ENCODE data around the gene WDR64.

DNA sequence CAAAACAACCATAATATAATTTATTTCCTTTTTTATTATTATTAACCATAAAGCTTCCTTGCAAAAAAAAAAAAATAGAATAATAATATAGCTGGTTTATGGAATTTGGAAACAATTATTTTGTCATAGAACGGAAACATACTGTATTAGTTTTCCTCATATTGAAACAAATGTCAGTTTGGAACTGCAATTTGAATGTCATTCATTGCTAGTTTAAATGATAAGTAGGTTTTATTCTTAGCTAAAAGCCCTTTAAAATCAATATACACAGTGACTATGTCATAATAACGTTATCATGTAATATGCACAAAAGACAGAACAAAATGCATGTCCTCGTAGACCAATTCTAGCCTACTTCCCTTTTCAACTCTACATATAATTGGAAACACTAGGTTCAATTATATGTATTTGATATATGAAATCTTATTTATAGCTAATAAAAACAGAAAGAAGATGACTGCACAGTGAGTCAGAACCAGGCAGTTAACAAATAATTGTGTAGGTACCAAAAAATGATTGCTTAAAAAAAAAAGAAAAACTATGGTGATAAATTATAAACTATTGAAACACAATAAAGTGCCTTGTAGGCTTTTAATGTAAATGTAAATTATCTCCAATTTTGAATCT is 110.7 kb downstream of the WDR64 start:
- TF ChIP-seq, protein P1, sequence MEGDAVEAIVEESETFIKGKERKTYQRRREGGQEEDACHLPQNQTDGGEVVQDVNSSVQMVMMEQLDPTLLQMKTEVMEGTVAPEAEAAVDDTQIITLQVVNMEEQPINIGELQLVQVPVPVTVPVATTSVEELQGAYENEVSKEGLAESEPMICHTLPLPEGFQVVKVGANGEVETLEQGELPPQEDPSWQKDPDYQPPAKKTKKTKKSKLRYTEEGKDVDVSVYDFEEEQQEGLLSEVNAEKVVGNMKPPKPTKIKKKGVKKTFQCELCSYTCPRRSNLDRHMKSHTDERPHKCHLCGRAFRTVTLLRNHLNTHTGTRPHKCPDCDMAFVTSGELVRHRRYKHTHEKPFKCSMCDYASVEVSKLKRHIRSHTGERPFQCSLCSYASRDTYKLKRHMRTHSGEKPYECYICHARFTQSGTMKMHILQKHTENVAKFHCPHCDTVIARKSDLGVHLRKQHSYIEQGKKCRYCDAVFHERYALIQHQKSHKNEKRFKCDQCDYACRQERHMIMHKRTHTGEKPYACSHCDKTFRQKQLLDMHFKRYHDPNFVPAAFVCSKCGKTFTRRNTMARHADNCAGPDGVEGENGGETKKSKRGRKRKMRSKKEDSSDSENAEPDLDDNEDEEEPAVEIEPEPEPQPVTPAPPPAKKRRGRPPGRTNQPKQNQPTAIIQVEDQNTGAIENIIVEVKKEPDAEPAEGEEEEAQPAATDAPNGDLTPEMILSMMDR (conservative IDR thresholded peaks at IDR 0.05), result no peak
- TF ChIP-seq ZFX (IDR thresholded peaks at IDR 0.05), result no peak

All from C4-2B (cell line).